PFSK-1 (cell line): Measurements from ENCODE around the gene KAZN.

Source experiments
- FOXP2 ChIP-seq: optimal IDR thresholded peaks from 2 replicates; pipeline ENCODE3; 2011; ENCODE audit warnings: borderline replicate concordance, control low read depth, inconsistent platforms; ENCODE audit not compliant: insufficient read depth; ENCODE audit errors: extremely low read length, extremely low read depth
- POLR2AphosphoS5 ChIP-seq: IDR thresholded peaks from 2 replicates; pipeline ENCODE4 v1.6.1; 2012; ENCODE audit warnings: low read depth, mild to moderate bottlenecking, control low read depth, low read length, moderate library complexity
- SIN3A ChIP-seq: IDR thresholded peaks from 2 replicates; pipeline ENCODE4 v1.6.1; 2012; ENCODE audit warnings: mild to moderate bottlenecking, low read length, moderate library complexity, borderline replicate concordance; ENCODE audit not compliant: insufficient read depth
- TAF1 ChIP-seq: IDR thresholded peaks from 2 replicates; pipeline ENCODE4 v1.6.1; 2012; ENCODE audit warnings: low read length, control low read depth, borderline replicate concordance; ENCODE audit not compliant: insufficient read depth
- TF ChIP-seq, protein P1 (sequence below), 2 experiments: IDR thresholded peaks; 2 replicates each; pipeline versions ENCODE4 v1.6.1 to v1.8.0; 2011 to 2012; ENCODE audit warnings: low read depth in 2 of 2, low read length in 2 of 2, control low read depth in 1 of 2, inconsistent platforms in 1 of 2, mild to moderate bottlenecking in 1 of 2, moderate library complexity in 1 of 2; ENCODE audit not compliant: insufficient read depth in 1 of 2

Gene KAZN

DNA sequence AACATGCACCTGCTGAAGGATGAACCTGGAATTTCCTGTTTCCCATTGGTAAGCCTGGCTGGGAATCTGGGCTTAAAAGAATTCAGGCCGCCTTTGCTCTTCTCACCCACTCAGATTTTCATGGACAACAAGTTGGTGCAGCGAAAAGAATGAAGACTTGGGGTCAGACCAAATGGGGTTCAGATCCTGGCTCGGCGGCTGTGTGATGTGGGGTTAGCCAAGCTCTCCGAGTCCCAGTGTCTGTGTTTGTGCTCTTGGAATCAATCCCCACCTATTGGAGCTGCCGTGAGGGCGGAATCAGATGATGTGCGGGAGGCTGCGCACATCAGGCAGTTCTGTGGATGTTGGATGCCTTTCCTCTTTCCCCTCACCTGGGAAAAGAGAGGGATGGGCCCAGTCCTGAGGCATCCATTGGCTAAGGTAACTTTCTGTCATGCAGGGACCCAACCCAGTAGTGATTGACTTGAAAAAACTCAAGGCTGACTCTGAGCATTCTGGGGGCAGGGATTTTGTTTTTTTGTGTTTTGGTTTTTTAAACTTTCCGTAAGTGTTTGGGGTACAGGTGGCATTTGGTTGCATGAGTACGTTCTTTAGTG is 228.3 kb downstream of the KAZN start:
- no peak for TF ChIP-seq TAF1
- TF ChIP-seq FOXP2, result no peak
- TF ChIP-seq POLR2AphosphoS5, result no peak
- no peak for TF ChIP-seq SIN3A
- TF ChIP-seq, protein P1, sequence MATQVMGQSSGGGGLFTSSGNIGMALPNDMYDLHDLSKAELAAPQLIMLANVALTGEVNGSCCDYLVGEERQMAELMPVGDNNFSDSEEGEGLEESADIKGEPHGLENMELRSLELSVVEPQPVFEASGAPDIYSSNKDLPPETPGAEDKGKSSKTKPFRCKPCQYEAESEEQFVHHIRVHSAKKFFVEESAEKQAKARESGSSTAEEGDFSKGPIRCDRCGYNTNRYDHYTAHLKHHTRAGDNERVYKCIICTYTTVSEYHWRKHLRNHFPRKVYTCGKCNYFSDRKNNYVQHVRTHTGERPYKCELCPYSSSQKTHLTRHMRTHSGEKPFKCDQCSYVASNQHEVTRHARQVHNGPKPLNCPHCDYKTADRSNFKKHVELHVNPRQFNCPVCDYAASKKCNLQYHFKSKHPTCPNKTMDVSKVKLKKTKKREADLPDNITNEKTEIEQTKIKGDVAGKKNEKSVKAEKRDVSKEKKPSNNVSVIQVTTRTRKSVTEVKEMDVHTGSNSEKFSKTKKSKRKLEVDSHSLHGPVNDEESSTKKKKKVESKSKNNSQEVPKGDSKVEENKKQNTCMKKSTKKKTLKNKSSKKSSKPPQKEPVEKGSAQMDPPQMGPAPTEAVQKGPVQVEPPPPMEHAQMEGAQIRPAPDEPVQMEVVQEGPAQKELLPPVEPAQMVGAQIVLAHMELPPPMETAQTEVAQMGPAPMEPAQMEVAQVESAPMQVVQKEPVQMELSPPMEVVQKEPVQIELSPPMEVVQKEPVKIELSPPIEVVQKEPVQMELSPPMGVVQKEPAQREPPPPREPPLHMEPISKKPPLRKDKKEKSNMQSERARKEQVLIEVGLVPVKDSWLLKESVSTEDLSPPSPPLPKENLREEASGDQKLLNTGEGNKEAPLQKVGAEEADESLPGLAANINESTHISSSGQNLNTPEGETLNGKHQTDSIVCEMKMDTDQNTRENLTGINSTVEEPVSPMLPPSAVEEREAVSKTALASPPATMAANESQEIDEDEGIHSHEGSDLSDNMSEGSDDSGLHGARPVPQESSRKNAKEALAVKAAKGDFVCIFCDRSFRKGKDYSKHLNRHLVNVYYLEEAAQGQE (IDR thresholded peaks at IDR 0.05; ENCODE audit: insufficient read depth in 1 of 2, low read depth in 2 of 2, low read length in 2 of 2), result no peak

DNA sequence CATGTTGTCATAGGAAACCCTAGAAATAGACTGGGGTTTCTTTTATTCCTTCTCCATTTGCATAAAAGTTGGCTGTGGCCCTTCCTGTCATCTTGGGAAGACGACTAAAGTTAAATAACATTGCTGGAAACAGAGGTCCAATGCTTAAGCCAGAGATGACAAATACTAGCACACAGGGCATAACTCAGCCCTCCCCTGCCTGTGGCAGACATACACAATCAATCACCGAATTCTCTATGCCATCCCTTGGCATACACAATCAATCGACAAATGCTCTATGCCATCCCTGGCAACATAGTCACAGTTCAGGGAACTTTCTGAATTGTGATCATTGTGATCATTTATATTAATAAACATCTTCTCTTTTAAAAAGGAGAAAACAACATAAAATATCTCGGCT is 229.4 kb downstream of the KAZN start:
- TF ChIP-seq POLR2AphosphoS5 (no peak), TAF1 (no peak), SIN3A (no peak), FOXP2 (no peak)
- TF ChIP-seq, protein P1 (IDR thresholded peaks at IDR 0.05; ENCODE audit: insufficient read depth in 1 of 2, low read depth in 2 of 2, low read length in 2 of 2), result no peak

DNA sequence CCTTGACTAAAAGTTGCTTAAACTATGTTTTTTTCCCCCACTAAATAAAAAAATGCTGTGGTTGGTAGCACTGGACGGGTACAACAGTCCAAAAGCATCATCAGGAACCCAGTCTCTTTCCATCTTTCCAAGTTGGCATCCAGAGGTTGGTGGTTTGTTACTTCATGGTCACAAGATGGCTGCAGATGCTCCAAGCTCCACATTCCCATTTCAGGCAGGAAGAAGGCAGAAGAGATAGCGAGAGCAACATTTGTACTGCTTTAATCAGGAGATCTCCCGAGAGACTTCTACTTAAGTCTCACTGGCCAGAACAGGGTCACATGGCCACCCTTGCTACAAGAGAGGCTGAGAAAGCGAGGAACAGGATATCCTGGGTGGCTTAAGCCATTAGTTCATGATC is 230.2 kb downstream of the KAZN start:
- TF ChIP-seq POLR2AphosphoS5 (no peak), FOXP2 (no peak), SIN3A (no peak), TAF1 (no peak)
- TF ChIP-seq, protein P1 (IDR thresholded peaks at IDR 0.05; ENCODE audit: insufficient read depth in 1 of 2, low read depth in 2 of 2, low read length in 2 of 2), result no peak

DNA sequence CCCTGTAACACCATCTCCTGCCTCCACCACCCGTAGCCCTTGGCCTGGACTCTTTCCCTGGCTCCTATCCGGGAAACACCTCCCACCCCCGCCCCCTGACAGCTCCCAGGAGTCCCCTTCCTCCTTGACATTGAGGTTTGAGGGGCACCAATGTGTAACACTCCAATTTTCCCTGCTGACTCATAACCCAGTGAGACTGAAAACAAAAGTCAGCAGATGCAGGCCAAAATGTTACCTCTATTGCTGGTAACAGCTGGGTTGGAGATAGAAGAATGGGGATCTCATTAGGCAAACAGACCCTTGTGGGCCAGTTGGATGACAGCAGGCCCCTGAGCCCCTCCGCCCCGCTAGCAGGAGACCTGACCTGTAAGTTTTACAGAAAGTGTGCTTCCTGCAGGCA is 237.2 kb downstream of the KAZN start:
- no peak for TF ChIP-seq TAF1
- TF ChIP-seq, protein P1 (IDR thresholded peaks at IDR 0.05; ENCODE audit: insufficient read depth in 1 of 2, low read depth in 2 of 2, low read length in 2 of 2), result no peak
- no peak for TF ChIP-seq POLR2AphosphoS5
- no peak for TF ChIP-seq SIN3A
